GM10266 (cell line): ENCODE results near the gene PTCHD4.

ENCODE experiments used
- DNase-seq: peaks from one replicate; pipeline ENCODE4 v3.0.0; 2012; ENCODE audit errors: extremely low spot score
- TF ChIP-seq, protein P1 (sequence below): IDR thresholded peaks from 2 replicates; pipeline ENCODE4 v1.5.1; 2012; ENCODE audit warnings: mild to moderate bottlenecking, low read depth; ENCODE audit not compliant: control insufficient read depth, insufficient read depth; ENCODE audit errors: missing control alignments

Gene PTCHD4

DNA sequence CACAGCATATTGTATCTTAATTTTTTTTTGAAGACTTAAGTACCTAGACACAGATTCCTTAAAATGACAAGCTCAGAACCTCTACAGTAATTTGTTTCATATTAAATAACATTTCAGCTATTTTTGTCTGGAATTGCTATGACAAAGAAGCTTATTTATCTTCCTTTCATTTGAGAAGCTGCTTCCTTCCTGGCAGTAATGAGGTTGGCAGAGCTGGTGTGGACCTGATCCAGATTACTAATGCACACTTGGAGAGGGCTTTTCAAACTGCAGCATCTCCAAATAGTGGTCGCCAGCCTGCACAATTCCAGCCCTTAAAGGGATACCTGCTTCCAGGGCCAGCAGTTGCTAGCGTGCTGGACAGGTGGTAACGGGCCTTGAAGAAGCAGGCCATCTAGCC lies 12.1 kb downstream of the PTCHD4 start:
- DNase-seq, result no peak
- TF ChIP-seq, protein P1, sequence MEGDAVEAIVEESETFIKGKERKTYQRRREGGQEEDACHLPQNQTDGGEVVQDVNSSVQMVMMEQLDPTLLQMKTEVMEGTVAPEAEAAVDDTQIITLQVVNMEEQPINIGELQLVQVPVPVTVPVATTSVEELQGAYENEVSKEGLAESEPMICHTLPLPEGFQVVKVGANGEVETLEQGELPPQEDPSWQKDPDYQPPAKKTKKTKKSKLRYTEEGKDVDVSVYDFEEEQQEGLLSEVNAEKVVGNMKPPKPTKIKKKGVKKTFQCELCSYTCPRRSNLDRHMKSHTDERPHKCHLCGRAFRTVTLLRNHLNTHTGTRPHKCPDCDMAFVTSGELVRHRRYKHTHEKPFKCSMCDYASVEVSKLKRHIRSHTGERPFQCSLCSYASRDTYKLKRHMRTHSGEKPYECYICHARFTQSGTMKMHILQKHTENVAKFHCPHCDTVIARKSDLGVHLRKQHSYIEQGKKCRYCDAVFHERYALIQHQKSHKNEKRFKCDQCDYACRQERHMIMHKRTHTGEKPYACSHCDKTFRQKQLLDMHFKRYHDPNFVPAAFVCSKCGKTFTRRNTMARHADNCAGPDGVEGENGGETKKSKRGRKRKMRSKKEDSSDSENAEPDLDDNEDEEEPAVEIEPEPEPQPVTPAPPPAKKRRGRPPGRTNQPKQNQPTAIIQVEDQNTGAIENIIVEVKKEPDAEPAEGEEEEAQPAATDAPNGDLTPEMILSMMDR, result no peak

DNA sequence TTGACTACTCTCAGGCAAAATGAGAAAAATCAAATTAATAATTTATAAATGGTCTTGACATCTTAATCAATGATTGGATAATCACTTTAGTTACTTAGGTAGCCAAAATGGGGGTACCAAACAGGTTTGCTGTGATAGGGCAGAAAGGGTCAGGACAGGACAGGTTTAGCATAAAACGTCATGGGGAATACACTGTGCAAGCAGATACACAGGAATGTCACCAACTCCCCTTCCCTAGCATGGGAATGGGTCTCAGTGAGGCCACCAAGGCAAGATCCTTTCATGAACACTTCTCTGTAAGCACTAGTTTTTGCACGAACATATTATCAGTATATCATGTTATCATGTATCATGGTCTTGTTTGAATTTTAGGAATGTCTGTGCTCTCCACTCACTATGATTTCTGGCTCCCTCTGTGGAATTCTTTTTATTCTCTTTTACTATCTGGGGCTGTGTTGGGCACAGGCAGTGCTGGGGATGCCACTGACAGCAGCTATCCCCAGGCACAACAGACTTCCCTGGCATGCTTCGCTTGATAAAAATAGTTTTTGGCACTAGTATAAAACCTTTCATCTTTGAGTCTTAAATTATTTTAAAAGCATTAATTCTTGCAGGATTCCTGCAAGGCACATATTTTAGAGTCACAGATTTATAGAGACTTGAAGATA lies 18.3 kb downstream of the PTCHD4 start:
- no peak for DNase-seq
- TF ChIP-seq, protein P1, result no peak

DNA sequence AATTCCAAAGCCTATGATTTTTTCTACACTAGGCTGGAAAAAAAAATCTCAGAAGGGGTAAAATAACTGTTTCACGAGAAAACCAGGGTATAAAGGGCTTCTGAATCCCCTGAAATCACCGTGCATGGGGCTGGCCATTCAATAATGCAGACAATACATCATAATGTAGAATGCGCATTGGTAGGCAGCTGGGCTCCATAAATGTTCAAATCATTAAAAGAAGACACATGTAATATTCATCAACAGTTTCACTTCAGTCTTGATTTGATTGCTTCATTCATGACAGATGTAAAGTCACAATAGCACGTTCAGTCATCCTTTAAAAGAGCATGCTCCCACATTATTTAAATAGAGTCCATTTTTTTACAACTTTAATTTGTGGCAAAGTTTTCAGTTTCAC lies 20.5 kb downstream of the PTCHD4 start:
- DNase-seq, result no peak
- TF ChIP-seq, protein P1, result no peak

DNA sequence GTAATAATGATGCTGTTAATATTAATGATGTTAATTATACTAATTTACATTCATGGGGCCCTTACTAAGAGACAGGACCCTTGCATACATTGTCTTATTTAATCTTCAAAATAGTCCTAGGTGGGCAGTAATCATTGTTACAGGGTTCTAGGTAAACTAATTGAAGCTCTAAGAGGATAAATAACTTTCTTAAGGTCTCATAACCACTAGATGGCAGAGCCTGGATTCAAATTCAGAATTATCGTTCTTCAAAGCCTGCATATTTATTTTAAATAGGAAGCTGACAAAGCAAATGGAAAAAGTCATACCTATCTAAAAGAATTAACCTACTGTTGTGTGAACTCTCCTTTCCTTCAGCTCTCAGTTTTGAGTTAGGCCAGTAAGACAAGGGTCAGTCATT lies 23.5 kb downstream of the PTCHD4 start:
- DNase-seq, result no peak
- TF ChIP-seq, protein P1, result no peak

DNA sequence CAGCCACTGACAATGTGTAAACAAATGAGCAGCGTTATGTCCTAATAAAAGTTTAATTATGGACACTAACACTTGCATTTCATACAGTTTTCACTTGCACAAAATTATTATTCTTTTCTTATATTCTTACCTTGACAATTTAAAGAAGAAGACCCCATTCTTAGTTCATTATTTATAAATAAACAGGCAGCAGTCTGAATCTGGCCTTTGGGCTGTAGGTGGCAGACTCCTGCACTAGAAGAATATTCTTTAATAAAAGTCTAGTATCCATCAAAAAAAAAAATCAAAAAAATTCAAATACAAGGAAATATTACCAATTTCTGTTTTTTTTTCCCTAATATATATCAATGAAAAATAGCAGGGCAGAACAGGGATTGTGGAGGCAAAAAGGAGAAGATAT lies 24.8 kb downstream of the PTCHD4 start:
- TF ChIP-seq, protein P1, result no peak
- DNase-seq, result no peak

DNA sequence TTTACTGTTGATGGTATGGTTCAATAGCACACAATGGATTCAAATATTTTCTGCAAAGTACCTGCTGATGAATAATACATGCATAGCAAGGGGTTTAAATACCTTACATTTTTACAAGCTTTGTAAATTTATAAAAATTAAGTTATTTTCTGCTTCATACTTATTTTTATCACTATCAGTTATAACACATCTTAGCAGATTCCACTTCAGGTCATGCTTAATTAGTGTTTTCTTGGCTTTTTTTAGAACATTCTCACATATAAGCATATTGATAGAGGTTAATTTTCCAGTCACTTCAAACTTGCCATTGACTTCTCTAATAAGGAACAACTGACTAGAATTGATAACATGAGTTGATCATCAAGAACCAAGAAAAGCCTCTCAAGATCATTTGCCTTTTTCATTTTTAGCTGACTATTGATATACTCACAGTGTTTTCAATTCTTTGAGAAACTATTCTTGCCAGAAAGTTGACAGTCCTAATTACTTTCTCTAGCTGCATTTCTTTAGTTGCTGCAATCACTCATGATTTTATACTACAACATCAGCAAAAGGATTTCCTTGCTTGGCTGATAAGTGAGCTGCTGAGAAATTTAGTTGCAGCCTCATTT lies 25.8 kb downstream of the PTCHD4 start:
- TF ChIP-seq, protein P1, result no peak
- DNase-seq, result no peak

DNA sequence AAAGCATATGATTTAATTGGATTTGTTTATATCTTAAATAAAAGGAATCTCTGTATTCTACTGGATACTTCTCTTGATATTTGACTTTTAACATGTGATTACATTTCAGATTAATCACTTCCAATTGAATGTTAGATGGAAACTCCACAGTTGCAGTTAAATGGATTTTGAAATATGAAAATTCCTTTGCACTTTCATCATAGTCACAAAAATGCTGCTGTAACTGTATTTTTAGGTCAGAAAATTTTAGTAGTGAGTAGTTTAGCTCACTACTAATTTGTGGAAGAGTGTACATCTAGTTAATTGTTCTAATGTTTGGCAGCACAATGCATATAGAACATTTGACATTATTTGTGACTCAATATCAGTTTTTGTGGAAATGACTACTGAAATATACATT lies 26.8 kb downstream of the PTCHD4 start:
- TF ChIP-seq, protein P1, result no peak
- DNase-seq, result no peak
